Testis (tissue), 2 donors: ENCODE measurements around the gene TMEM116.

Experiments
- POLR2A ChIP-seq: fragments of 450-650 bp; IDR thresholded peaks from one replicate; pipeline ENCODE4 v1.6.1; 2017; ENCODE audit warnings: antibody characterized with exemption, mild to moderate bottlenecking, moderate library complexity
- TF ChIP-seq, protein P1 (sequence below), 3 experiments: fragments of 450-650 bp in 2 of 3; fragments of 200-600 bp in 1 of 3; sonication (generic) in 1 of 3; IDR thresholded peaks; one replicate each; pipeline ENCODE4 v1.5.1; 2016 to 2019; ENCODE audit warnings: antibody characterized with exemption in 3 of 3, mild to moderate bottlenecking in 2 of 3, moderate library complexity in 1 of 3

DNA sequence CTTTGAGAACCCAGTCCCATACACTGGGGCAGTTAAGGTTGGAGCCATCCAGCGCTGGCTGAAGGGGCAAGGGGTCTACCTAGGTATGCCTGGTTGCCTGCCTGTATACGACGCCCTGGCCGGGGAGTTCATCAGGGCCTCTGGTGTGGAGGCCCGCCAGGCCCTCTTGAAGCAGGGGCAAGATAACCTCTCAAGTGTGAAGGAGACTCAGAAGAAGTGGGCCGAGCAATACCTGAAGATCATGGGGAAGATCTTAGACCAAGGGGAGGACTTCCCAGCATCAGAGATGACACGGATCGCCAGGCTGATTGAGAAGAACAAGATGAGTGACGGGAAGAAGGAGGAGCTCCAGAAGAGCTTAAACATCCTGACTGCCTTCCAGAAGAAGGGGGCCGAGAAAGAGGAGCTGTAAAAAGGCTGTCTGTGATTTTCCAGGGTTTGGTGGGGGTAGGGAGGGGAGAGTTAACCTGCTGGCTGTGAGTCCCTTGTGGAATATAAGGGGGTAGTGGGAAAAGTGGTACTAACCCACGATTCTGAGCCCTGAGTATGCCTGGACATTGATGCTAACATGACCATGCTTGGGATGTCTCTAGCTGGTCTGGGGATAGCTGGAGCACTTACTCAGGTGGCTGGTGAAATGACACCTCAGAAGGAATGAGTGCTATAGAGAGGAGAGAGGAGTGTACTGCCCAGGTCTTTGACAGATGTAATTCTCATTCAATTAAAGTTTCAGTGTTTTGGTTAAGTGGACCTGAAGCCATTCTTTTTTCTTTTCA lies 9.5 kb upstream of the TMEM116 start:
- no peak for TF ChIP-seq POLR2A
- TF ChIP-seq, protein P1, sequence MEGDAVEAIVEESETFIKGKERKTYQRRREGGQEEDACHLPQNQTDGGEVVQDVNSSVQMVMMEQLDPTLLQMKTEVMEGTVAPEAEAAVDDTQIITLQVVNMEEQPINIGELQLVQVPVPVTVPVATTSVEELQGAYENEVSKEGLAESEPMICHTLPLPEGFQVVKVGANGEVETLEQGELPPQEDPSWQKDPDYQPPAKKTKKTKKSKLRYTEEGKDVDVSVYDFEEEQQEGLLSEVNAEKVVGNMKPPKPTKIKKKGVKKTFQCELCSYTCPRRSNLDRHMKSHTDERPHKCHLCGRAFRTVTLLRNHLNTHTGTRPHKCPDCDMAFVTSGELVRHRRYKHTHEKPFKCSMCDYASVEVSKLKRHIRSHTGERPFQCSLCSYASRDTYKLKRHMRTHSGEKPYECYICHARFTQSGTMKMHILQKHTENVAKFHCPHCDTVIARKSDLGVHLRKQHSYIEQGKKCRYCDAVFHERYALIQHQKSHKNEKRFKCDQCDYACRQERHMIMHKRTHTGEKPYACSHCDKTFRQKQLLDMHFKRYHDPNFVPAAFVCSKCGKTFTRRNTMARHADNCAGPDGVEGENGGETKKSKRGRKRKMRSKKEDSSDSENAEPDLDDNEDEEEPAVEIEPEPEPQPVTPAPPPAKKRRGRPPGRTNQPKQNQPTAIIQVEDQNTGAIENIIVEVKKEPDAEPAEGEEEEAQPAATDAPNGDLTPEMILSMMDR (IDR thresholded peaks at IDR 0.05), result no peak
